Measurements from ENCODE around the gene DNAJC17. TPM values are rescaled to one million over a fixed set of nuclear protein-coding genes. Genes with fewer than 3 reads are reported as not detected.

Gene DNAJC17
- total RNA-seq, 2 donors from 2014 or later, result 38.1 to 48.0 TPM

GRCh38 chr15:40853241-40853890 is 46.1 kb upstream of the DNAJC17 start:
- peak overlapping the region; percentile 32 for H3K27ac ChIP-seq
- intact Hi-C loops (cut with DNase I), result no loop called here
- H3K9me3 ChIP-seq, result no peaks in the 10 kb centered on the region
- peak overlapping the region in 1 of 2 donors; percentile 48 for H3K9ac ChIP-seq (ENCODE audit: low read depth in 2 of 2, low read length in 2 of 2)
- H3K36me3 ChIP-seq, result no peaks in the 10 kb centered on the region
- peaks cover 14% of the 10 kb centered on the region for H3K4me1 ChIP-seq
- TF ChIP-seq, protein P1, sequence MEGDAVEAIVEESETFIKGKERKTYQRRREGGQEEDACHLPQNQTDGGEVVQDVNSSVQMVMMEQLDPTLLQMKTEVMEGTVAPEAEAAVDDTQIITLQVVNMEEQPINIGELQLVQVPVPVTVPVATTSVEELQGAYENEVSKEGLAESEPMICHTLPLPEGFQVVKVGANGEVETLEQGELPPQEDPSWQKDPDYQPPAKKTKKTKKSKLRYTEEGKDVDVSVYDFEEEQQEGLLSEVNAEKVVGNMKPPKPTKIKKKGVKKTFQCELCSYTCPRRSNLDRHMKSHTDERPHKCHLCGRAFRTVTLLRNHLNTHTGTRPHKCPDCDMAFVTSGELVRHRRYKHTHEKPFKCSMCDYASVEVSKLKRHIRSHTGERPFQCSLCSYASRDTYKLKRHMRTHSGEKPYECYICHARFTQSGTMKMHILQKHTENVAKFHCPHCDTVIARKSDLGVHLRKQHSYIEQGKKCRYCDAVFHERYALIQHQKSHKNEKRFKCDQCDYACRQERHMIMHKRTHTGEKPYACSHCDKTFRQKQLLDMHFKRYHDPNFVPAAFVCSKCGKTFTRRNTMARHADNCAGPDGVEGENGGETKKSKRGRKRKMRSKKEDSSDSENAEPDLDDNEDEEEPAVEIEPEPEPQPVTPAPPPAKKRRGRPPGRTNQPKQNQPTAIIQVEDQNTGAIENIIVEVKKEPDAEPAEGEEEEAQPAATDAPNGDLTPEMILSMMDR (IDR thresholded peaks at IDR 0.05), result no peak
- DNase-seq, result no peak
- no peak overlapping the region for H3K4me3 ChIP-seq
- no peaks in the 10 kb centered on the region for H3K27me3 ChIP-seq

DNA sequence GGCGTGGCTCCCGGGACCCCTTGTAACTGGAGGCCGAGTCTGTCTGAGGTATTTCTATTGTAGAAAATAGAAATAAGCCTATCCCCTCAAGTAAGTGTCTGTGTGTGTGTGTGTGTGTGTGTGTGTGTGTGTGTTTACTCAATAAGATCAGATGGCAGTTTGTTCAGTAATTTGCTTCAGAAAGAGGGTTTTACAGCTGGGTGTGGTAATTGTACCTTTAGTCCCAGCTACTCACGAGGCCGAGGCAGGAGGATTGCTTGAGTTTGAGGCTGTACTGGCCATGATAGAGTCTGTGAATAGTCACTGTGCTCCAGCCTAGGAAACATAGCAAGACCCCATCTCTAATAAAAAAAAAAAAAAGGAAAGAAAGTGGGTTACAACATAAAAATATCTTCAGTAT is 45.3 kb upstream of the DNAJC17 start:
- TF ChIP-seq, protein P1 (IDR thresholded peaks at IDR 0.05), result no peak
- Histone ChIP-seq H3K9ac (ENCODE audit: low read depth in 2 of 2, low read length in 2 of 2) (peak overlapping the region in 1 of 2 donors; percentile 70), H3K4me3 (no peak overlapping the region), H3K27ac (peak overlapping the region; percentile 74), H3K4me1 (peaks cover 14% of the 10 kb centered on the region), H3K9me3 (no peaks in the 10 kb centered on the region), H3K27me3 (no peaks in the 10 kb centered on the region), H3K36me3 (no peaks in the 10 kb centered on the region)
- peak; percentile 83 for DNase-seq
- intact Hi-C loops (cut with DNase I), result no loop called here

- intact Hi-C loops (cut with DNase I), result no loop called here
- TF ChIP-seq, protein P1 (IDR thresholded peaks at IDR 0.05), result no peak
- no peak for DNase-seq
- Histone ChIP-seq H3K27ac (no peak overlapping the region), H3K4me1 (no peaks in the 10 kb centered on the region), H3K4me3 (no peak overlapping the region), H3K36me3 (no peaks in the 10 kb centered on the region), H3K9me3 (no peaks in the 10 kb centered on the region), H3K27me3 (no peaks in the 10 kb centered on the region), H3K9ac (ENCODE audit: low read depth in 2 of 2, low read length in 2 of 2) (peak overlapping the region in 1 of 2 donors; percentile 38)
These were observed 43.4 kb upstream of the DNAJC17 start for GRCh38 chr15:40850576-40851112.

DNA sequence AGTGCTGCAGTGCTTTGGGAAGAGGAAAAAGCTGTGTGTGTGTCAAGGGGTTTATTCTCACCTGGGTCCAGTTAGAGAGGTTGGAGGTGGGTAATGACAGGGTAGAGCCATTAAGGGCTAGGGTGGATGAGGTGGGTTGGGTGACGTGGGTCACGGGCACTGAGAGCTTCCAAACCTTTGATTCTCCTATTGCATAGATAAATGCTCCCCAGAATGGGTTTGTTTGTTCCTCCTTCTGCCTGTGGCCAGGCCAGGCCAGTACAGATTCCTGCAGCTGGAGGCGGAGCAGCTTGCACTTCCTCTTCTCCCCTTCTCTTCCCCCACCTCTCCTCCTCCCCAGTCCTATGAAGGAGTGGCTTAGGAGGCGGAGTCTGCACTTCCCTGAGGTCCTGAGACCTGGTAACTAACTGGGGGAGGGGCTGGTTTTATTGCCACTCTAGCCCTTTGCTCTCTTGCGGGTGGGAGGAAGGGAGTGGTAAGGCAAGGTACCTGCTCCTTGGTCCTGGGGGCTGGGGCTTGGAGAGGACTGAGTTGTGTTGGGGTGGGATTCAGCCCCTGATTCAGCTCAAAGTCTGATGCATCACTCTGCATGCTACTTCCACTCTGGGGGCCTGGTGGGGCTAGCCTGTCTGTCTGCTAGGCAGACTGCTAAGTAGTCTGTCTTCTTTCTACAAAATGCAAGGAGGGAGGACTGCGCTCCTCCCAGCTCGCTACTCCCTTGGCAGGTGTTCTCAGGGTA is 40.1 kb upstream of the DNAJC17 start:
- DNase-seq, result peak; percentile 97
- intact Hi-C loops (cut with DNase I), result no loop called here
- Histone ChIP-seq H3K9me3 (no peaks in the 10 kb centered on the region), H3K36me3 (no peaks in the 10 kb centered on the region), H3K4me3 (peak overlapping the region; percentile 81), H3K4me1 (no peaks in the 10 kb centered on the region), H3K27me3 (no peaks in the 10 kb centered on the region), H3K9ac (ENCODE audit: low read depth in 2 of 2, low read length in 2 of 2) (peak overlapping the region; percentile 52 to 94), H3K27ac (peak overlapping the region; percentile 96)
- TF ChIP-seq, protein P1 (IDR thresholded peaks at IDR 0.05), result no peak

DNA sequence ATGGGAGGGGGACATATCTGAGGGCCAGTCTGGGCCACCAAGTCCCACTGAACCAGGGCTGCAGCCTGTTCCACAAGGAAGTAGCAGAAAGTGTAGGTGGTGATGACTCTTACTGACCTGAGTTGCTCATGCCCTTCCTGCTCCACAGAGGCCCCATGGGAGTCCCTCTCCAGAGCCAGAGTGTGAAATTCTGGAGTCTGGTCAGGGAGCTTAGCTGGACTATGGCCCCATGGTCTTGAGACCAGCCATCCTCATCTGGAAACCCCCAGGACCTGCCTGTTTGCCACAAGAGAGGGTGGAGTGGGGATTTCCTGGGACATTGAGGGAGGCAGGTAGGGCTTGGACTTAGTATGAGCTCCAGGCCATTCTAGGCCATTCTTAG is 39.6 kb upstream of the DNAJC17 start:
- Histone ChIP-seq H3K27ac (peak overlapping the region; percentile 96), H3K4me1 (no peaks in the 10 kb centered on the region), H3K36me3 (no peaks in the 10 kb centered on the region), H3K9me3 (no peaks in the 10 kb centered on the region), H3K4me3 (peak overlapping the region; percentile 81), H3K27me3 (no peaks in the 10 kb centered on the region), H3K9ac (ENCODE audit: low read depth in 2 of 2, low read length in 2 of 2) (peak overlapping the region; percentile 52 to 94)
- TF ChIP-seq, protein P1 (IDR thresholded peaks at IDR 0.05), result no peak
- DNase-seq, result no peak
- intact Hi-C loops (cut with DNase I), result no loop called here

All from colonic mucosa (tissue), 4 donors.